Type B pancreatic cell (in vitro differentiated cells): ENCODE results near the gene MLLT3. TPM values are rescaled to one million over a fixed set of nuclear protein-coding genes. Genes with fewer than 3 reads are reported as not detected.

Experiments used
- DNase-seq: peaks from one replicate; pipeline ENCODE4 v3.0.0; 2021; ENCODE audit warnings: mixed read lengths; ENCODE audit not compliant: unreplicated experiment; ENCODE audit errors: extremely low spot score
- H3K27ac Mint-ChIP-seq: 2 replicates; pipeline ENCODE4 v1.8.0; 2021; ENCODE audit warnings: mild to moderate bottlenecking, mixed read lengths
- H3K27me3 Mint-ChIP-seq: 2 replicates; pipeline ENCODE4 v1.8.0; 2021; ENCODE audit warnings: mixed read lengths
- H3K36me3 Mint-ChIP-seq: 2 replicates; pipeline ENCODE4 v1.8.0; 2021; ENCODE audit warnings: mixed read lengths
- H3K4me1 Mint-ChIP-seq: one replicate; pipeline ENCODE4 v1.8.0; 2021; ENCODE audit warnings: mixed read lengths; ENCODE audit not compliant: unreplicated experiment
- H3K4me3 Mint-ChIP-seq: 2 replicates; pipeline ENCODE4 v1.8.0; 2021; ENCODE audit warnings: mild to moderate bottlenecking, mixed read lengths
- H3K9me3 Mint-ChIP-seq: 2 replicates; pipeline ENCODE4 v1.8.0; 2021; ENCODE audit warnings: mixed read lengths
- CTCF ChIP-seq: fragments of 200-600 bp; sonication (generic); conservative IDR thresholded peaks from 2 replicates; pipeline ENCODE4 v1.5.0; 2021; ENCODE audit warnings: antibody characterized with exemption, mild to moderate bottlenecking
- total RNA-seq: library from RNA; stranded (reverse); gene quantifications from 2 replicates; pipeline ENCODE4 v1.2.1, GENCODE V29; 2021; ENCODE audit warnings: low replicate concordance

MLLT3 gene
- total RNA-seq, 1 donor from 2014 or later, result 44.2 TPM

- no peak for TF ChIP-seq CTCF
- Mint-ChIP-seq H3K36me3 (peaks cover 7% of the 10 kb centered on the region), H3K27me3 (no peaks in the 10 kb centered on the region), H3K4me3 (no peak overlapping the region), H3K4me1 (peaks cover 3% of the 10 kb centered on the region), H3K9me3 (no peaks in the 10 kb centered on the region), H3K27ac (no peak overlapping the region)
- DNase-seq, result no peak
Measured at GRCh38 chr9:20437476-20437875, 184.8 kb downstream of the MLLT3 start.

- Mint-ChIP-seq H3K4me3 (no peak overlapping the region), H3K36me3 (peaks cover 7% of the 10 kb centered on the region), H3K9me3 (no peaks in the 10 kb centered on the region), H3K27ac (no peak overlapping the region), H3K27me3 (no peaks in the 10 kb centered on the region), H3K4me1 (peaks cover 3% of the 10 kb centered on the region)
- TF ChIP-seq CTCF, result no peak
- DNase-seq, result no peak
Measured at GRCh38 chr9:20436476-20437195, 185.7 kb downstream of the MLLT3 start.

GRCh38 chr9:20428976-20429375 is 193.3 kb downstream of the MLLT3 start:
- no peak for TF ChIP-seq CTCF
- no peak for DNase-seq
- Mint-ChIP-seq H3K27ac (no peak overlapping the region), H3K4me1 (no peaks in the 10 kb centered on the region), H3K27me3 (no peaks in the 10 kb centered on the region), H3K9me3 (no peaks in the 10 kb centered on the region), H3K36me3 (peaks cover 7% of the 10 kb centered on the region), H3K4me3 (no peak overlapping the region)

DNA sequence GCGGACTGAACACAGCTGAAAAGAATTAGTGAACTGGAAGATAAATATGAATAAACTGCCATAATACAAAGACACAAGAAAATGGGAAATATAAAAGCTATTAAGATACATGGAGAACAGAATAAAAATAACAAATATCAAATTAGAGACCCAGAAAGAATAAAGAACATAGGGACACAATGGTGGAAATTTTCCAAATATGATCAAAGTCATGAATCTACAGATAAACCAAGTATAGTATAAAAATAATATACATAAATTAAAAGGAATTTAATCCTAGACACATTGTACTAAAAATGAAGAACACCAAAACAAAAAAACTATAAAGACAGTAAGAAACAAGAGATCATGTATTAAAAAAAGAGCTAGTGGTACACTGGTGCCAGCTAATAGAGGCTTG is 194.9 kb downstream of the MLLT3 start:
- Mint-ChIP-seq H3K36me3 (peaks cover 3% of the 10 kb centered on the region), H3K4me3 (no peak overlapping the region), H3K4me1 (no peaks in the 10 kb centered on the region), H3K27ac (no peak overlapping the region), H3K9me3 (no peaks in the 10 kb centered on the region), H3K27me3 (no peaks in the 10 kb centered on the region)
- no peak for TF ChIP-seq CTCF
- no peak for DNase-seq

GRCh38 chr9:20426019-20426418 is 196.3 kb downstream of the MLLT3 start:
- no peaks in the 10 kb centered on the region for H3K27me3 Mint-ChIP-seq
- H3K9me3 Mint-ChIP-seq, result no peaks in the 10 kb centered on the region
- DNase-seq, result no peak
- no peaks in the 10 kb centered on the region for H3K4me1 Mint-ChIP-seq
- H3K36me3 Mint-ChIP-seq, result peaks cover 3% of the 10 kb centered on the region
- no peak overlapping the region for H3K27ac Mint-ChIP-seq
- no peak for TF ChIP-seq CTCF
- H3K4me3 Mint-ChIP-seq, result no peak overlapping the region

GRCh38 chr9:20419533-20419932 is 202.8 kb downstream of the MLLT3 start:
- Mint-ChIP-seq H3K36me3 (no peaks in the 10 kb centered on the region), H3K4me3 (no peak overlapping the region), H3K4me1 (no peaks in the 10 kb centered on the region), H3K27ac (no peak overlapping the region), H3K27me3 (no peaks in the 10 kb centered on the region), H3K9me3 (no peaks in the 10 kb centered on the region)
- no peak for DNase-seq
- TF ChIP-seq CTCF, result no peak
